Astrocyte (in vitro differentiated cells and primary cell): ENCODE data around the gene EHD4. TPM values are rescaled to one million over a fixed set of nuclear protein-coding genes. Genes with fewer than 3 reads are reported as not detected.

Source experiments
- DNase-seq: peaks from one replicate; pipeline ENCODE4 v3.0.0-alpha.2; 2010; ENCODE audit warnings: low read depth
- FAIRE-seq: peaks from 2 replicates; lab custom pipeline; 2011; peaks lifted over from hg19 to GRCh38; lab: Jason Lieb, UNC
- H2AFZ ChIP-seq: 2 replicates; pipeline ENCODE4 v1.6.0; 2012; ENCODE audit warnings: low read depth, low read length, inconsistent platforms
- H3K27ac ChIP-seq: 2 replicates; pipeline ENCODE4 v1.5.1; 2011; ENCODE audit warnings: low read depth, low read length, inconsistent platforms
- H3K27me3 ChIP-seq: 2 replicates; pipeline ENCODE4 v1.6.0; 2011; ENCODE audit warnings: low read length, inconsistent platforms; ENCODE audit not compliant: insufficient read depth
- H3K36me3 ChIP-seq: 2 replicates; pipeline ENCODE4 v1.5.1; 2011; ENCODE audit warnings: low read length, inconsistent platforms; ENCODE audit not compliant: insufficient read depth
- H3K4me1 ChIP-seq: 2 replicates; pipeline ENCODE4 v1.5.1; 2011; ENCODE audit warnings: low read length, inconsistent platforms; ENCODE audit not compliant: insufficient read depth
- H3K4me2 ChIP-seq: 2 replicates; pipeline ENCODE4 v1.6.0; 2012; ENCODE audit warnings: low read length, inconsistent platforms
- H3K4me3 ChIP-seq: 2 replicates; pipeline ENCODE4 v1.5.1; 2011; ENCODE audit warnings: low read depth, mild to moderate bottlenecking, low read length, inconsistent platforms; ENCODE audit not compliant: insufficient read depth
- H3K79me2 ChIP-seq: 2 replicates; pipeline ENCODE4 v1.6.0; 2012; ENCODE audit warnings: mild to moderate bottlenecking, low read length, inconsistent platforms; ENCODE audit not compliant: insufficient read depth
- H3K9ac ChIP-seq: 2 replicates; pipeline ENCODE4 v1.6.0; 2012; ENCODE audit warnings: mild to moderate bottlenecking, low read length, inconsistent platforms
- H3K9me3 ChIP-seq: 2 replicates; pipeline ENCODE4 v1.5.1; 2012; ENCODE audit warnings: low read depth, mild to moderate bottlenecking, low read length, inconsistent platforms; ENCODE audit not compliant: insufficient read depth
- H4K20me1 ChIP-seq: 2 replicates; pipeline ENCODE4 v1.6.0; 2012; ENCODE audit warnings: low read length, inconsistent platforms; ENCODE audit not compliant: insufficient read depth
- H3K27ac Mint-ChIP-seq: one replicate; pipeline ENCODE4 v1.8.0; 2021; ENCODE audit warnings: mild to moderate bottlenecking, mixed read lengths; ENCODE audit not compliant: unreplicated experiment
- H3K27me3 Mint-ChIP-seq: one replicate; pipeline ENCODE4 v1.8.0; 2021; ENCODE audit warnings: low read depth, mixed read lengths; ENCODE audit not compliant: unreplicated experiment
- H3K36me3 Mint-ChIP-seq: one replicate; pipeline ENCODE4 v1.8.0; 2021; ENCODE audit warnings: low read depth, mixed read lengths; ENCODE audit not compliant: unreplicated experiment
- H3K4me1 Mint-ChIP-seq: one replicate; pipeline ENCODE4 v1.8.0; 2021; ENCODE audit warnings: low read depth, mixed read lengths; ENCODE audit not compliant: unreplicated experiment
- H3K4me3 Mint-ChIP-seq: one replicate; pipeline ENCODE4 v1.8.0; 2021; ENCODE audit warnings: mild to moderate bottlenecking, moderate library complexity, mixed read lengths; ENCODE audit not compliant: unreplicated experiment
- H3K9me3 Mint-ChIP-seq: one replicate; pipeline ENCODE4 v1.8.0; 2021; ENCODE audit warnings: mild to moderate bottlenecking, mixed read lengths; ENCODE audit not compliant: unreplicated experiment
- CTCF ChIP-seq: IDR thresholded peaks from 2 replicates; pipeline ENCODE4 v1.5.1; 2011; ENCODE audit warnings: low read depth, mild to moderate bottlenecking, inconsistent platforms, low read length, moderate library complexity; ENCODE audit not compliant: insufficient read depth
- EZH2 ChIP-seq: IDR thresholded peaks from 2 replicates; pipeline ENCODE4 v1.6.1; 2012; ENCODE audit warnings: mild to moderate bottlenecking, low read length, inconsistent platforms; ENCODE audit not compliant: insufficient read depth
- total RNA-seq: library from RNA; stranded (reverse); gene quantifications from 2 replicates; pipeline ENCODE4 v1.2.1, GENCODE V29; 2021

EHD4 gene
- total RNA-seq, 1 donor from 2014 or later = 46.4 TPM

GRCh38 chr15:41951571-41951970 lies 20.8 kb downstream of the EHD4 start:
- TF ChIP-seq CTCF = no peak
- no peak for TF ChIP-seq EZH2

GRCh38 chr15:41950489-41950888 lies 21.9 kb downstream of the EHD4 start:
- Mint-ChIP-seq H3K27me3 (no peaks in the 10 kb centered on the region), H3K27ac (peak overlapping the region; percentile 64), H3K36me3 (peaks cover 18% of the 10 kb centered on the region), H3K9me3 (no peaks in the 10 kb centered on the region), H3K4me3 (peak overlapping the region; percentile 35), H3K4me1 (peaks cover 44% of the 10 kb centered on the region)
- no peak for DNase-seq
- H4K20me1 ChIP-seq = peaks cover 5% of the 10 kb centered on the region
- H3K27ac ChIP-seq = no peak overlapping the region
- no peaks in the 10 kb centered on the region for H3K27me3 ChIP-seq
- peaks cover 19% of the 10 kb centered on the region for H3K36me3 ChIP-seq
- no peak overlapping the region for H2AFZ ChIP-seq
- FAIRE-seq = no peak
- H3K4me1 ChIP-seq = peaks cover 22% of the 10 kb centered on the region
- H3K9me3 ChIP-seq = no peaks in the 10 kb centered on the region
- no peak for TF ChIP-seq CTCF
- no peak for TF ChIP-seq EZH2
- H3K79me2 ChIP-seq = peaks cover 53% of the 10 kb centered on the region
- no peak overlapping the region for H3K4me3 ChIP-seq
- no peak overlapping the region for H3K4me2 ChIP-seq
- H3K9ac ChIP-seq = no peak overlapping the region

More at GRCh38 chr15:41951571-41951970, 20.8 kb downstream of the EHD4 start:
- H3K4me1 ChIP-seq = peaks cover 15% of the 10 kb centered on the region
- no peaks in the 10 kb centered on the region for H3K9me3 ChIP-seq
- H3K36me3 ChIP-seq = peaks cover 16% of the 10 kb centered on the region
- Mint-ChIP-seq H3K4me3 (no peak overlapping the region), H3K9me3 (no peaks in the 10 kb centered on the region), H3K4me1 (peaks cover 40% of the 10 kb centered on the region), H3K27me3 (no peaks in the 10 kb centered on the region), H3K36me3 (peaks cover 20% of the 10 kb centered on the region), H3K27ac (no peak overlapping the region)
- FAIRE-seq = no peak
- peaks cover 14% of the 10 kb centered on the region for H4K20me1 ChIP-seq
- H3K27ac ChIP-seq = no peak overlapping the region
- H2AFZ ChIP-seq = no peak overlapping the region
- no peak for DNase-seq
- H3K4me2 ChIP-seq = no peak overlapping the region
- H3K27me3 ChIP-seq = no peaks in the 10 kb centered on the region
- peaks cover 54% of the 10 kb centered on the region for H3K79me2 ChIP-seq
- no peak overlapping the region for H3K9ac ChIP-seq
- H3K4me3 ChIP-seq = no peak overlapping the region

- Mint-ChIP-seq H3K4me3 (peak overlapping the region; percentile 20), H3K27me3 (no peaks in the 10 kb centered on the region), H3K27ac (peak overlapping the region; percentile 64), H3K36me3 (peaks cover 16% of the 10 kb centered on the region), H3K9me3 (no peaks in the 10 kb centered on the region), H3K4me1 (peaks cover 46% of the 10 kb centered on the region)
- FAIRE-seq = no peak
- H3K79me2 ChIP-seq = peaks cover 50% of the 10 kb centered on the region
- no peak overlapping the region for H3K4me3 ChIP-seq
- H3K9ac ChIP-seq = no peak overlapping the region
- no peak for DNase-seq
- H3K27me3 ChIP-seq = no peaks in the 10 kb centered on the region
- no peaks in the 10 kb centered on the region for H3K9me3 ChIP-seq
- H3K27ac ChIP-seq = no peak overlapping the region
- peaks cover 25% of the 10 kb centered on the region for H3K4me1 ChIP-seq
- H3K36me3 ChIP-seq = peaks cover 19% of the 10 kb centered on the region
- peaks cover 2% of the 10 kb centered on the region for H4K20me1 ChIP-seq
- no peak overlapping the region for H2AFZ ChIP-seq
- no peak overlapping the region for H3K4me2 ChIP-seq
- TF ChIP-seq EZH2 (no peak), CTCF (no peak)
Measured at GRCh38 chr15:41950127-41950483, 22.3 kb downstream of the EHD4 start.
